Ishikawa (cell line): ENCODE data around the gene SUPT20H.

Source experiments
- CEBPB ChIP-seq: IDR thresholded peaks from 2 replicates; pipeline ENCODE4 v1.6.1; 2012
- FOXM1 ChIP-seq: IDR thresholded peaks from 2 replicates; pipeline ENCODE4 v1.6.1; 2012; ENCODE audit warnings: low read depth, borderline replicate concordance
- REST ChIP-seq: IDR thresholded peaks from 2 replicates; pipeline ENCODE4 v1.6.1; 2012; ENCODE audit warnings: low read depth, mild to moderate bottlenecking
- TAF1 ChIP-seq: IDR thresholded peaks from 2 replicates; pipeline ENCODE4 v1.6.1; 2012; ENCODE audit warnings: low read depth, mild to moderate bottlenecking
- TEAD4 ChIP-seq: IDR thresholded peaks from 2 replicates; pipeline ENCODE4 v1.6.1; 2012
- USF1 ChIP-seq: IDR thresholded peaks from 2 replicates; pipeline ENCODE4 v1.6.1; 2012
- ZBTB7A ChIP-seq: IDR thresholded peaks from 2 replicates; pipeline ENCODE4 v1.6.1; 2012; ENCODE audit warnings: low read depth

- TF ChIP-seq CEBPB (no peak), TAF1 (no peak), FOXM1 (no peak), USF1 (no peak), REST (no peak), TEAD4 (no peak), ZBTB7A (no peak)
These were observed 29.9 kb downstream of the SUPT20H start for GRCh38 chr13:37029617-37030016.
